ENCODE data around the gene PIAS3.
"Not testable (repeated sequence)": the region's sequence is repeated elsewhere in the genome, so short reads cannot be mapped to it uniquely, and the experiment has no call there.

The PIAS3 gene

GRCh38 chr1:145874646-145875045 is 15.8 kb upstream of the PIAS3 start:
- no peak for DNase-seq (ENCODE audit: low read depth)

- DNase-seq (ENCODE audit: low read depth): peak; percentile 61
These were observed 13.4 kb upstream of the PIAS3 start for GRCh38 chr1:145871994-145872924.

GRCh38 chr1:145868232-145868631 is 9.4 kb upstream of the PIAS3 start:
- DNase-seq (ENCODE audit: low read depth): no peak

GRCh38 chr1:145863282-145864018 is 4.6 kb upstream of the PIAS3 start:
- no peak for DNase-seq (ENCODE audit: low read depth)

DNA sequence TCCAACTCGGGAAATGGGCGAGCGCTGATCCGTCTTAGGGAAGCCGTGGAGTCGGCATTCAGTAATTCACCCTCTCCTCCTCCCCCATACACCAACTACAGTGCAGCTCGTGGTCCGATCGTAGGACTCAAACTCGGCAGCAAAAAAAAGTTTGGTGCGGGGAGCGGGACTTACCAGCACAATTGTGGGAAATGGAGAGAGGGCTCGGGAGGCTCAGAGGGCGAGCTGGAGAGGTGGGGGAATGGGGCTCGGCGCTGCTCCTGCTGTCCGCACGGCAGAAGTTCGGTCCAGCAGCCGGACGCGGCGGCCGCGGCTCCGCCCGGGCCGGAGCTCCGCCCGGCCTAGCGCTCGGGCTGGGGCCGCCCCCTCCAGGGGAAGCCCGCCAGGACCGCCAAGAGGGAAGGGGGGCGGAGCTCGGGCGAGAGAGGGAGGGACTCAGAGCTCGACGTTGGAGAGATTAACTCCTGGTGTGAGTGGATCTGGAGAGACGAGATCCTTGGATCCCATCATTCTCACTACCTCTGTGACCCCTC is 676 bp upstream of the PIAS3 start:
- peak; percentile 91 for DNase-seq (ENCODE audit: low read depth)

GRCh38 chr1:145858238-145858900 is 512 bp downstream of the PIAS3 start:
- DNase-seq (ENCODE audit: low read depth): peak; percentile 55

- no peak for DNase-seq (ENCODE audit: low read depth)
These were observed 1.7 kb downstream of the PIAS3 start for GRCh38 chr1:145857170-145857569.

DNA sequence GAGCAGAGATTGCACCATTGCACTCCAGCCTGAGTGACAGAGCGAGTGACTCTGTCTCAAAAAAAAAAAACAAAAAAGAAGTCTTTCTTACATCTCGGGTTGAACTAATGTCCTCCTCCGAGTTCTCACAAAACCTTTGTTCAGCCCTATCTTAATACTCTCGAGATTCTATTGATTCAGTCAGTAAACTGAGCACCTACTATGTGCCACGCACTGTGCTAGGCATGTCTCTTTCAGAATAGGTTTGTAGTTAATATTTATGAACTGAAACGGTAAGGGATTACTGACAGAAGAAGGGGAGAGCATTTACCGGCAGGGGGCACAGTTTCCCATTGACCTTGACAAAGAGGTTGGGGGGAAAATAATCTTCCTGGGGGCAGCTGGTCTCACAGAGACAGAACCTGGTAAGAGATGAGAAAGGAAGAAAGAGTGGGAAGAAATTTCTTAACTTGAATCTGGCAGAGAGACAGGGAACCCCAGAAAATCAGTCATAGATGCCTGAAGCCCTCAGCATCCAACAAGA is 3.4 kb downstream of the PIAS3 start:
- DNase-seq (ENCODE audit: low read depth): no peak

DNA sequence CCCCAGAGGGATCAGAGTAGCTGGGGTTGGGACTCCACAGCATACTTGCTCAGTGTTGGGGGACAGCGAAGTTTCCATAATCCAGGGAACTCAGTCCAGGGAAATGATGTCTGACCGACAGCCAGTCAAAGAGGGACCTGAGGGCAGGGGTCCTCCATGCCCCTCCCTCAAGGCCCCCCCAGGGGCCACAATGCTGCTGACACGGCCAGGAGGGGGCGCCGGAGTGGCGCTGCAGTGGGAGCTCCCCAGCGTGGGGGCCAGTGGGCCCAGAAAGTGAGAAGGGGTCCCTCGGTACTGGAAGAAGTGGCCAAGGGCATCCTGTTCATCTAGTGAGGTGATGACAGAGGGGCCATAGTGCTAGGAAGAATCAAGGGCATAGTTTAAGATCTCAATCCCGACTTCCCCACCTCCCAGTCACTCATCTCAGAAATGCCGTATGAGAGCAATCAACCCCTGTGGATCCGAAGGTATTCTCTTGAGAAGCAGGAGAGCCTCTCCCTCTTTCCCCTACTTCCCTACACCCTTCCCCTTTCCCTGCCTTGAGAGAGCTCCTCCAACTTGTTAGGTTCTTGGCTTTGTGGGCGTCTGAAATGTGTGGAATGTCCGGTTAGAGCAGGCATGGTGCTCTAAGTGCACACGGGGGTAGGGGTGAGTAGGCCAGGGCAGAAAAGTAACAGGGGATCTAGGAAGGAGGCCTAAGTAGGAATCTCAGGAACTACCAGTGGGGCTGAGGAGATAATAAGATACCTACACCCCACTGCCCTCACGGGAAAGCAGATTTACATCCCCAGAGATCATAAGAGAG is 9.3 kb downstream of the PIAS3 start:
- DNase-seq (ENCODE audit: low read depth): peak; percentile 87

GRCh38 chr1:145847827-145848226 is 11.1 kb downstream of the PIAS3 start:
- DNase-seq (ENCODE audit: low read depth): no peak

- DNase-seq (ENCODE audit: low read depth): peak; percentile 44
These were observed 12.7 kb downstream of the PIAS3 start for GRCh38 chr1:145846201-145846612.

- peak; percentile 80 for DNase-seq (ENCODE audit: low read depth)
These were observed 13.2 kb downstream of the PIAS3 start, which contains the start of gene NUDT17 for GRCh38 chr1:145845514-145846161. TSS of gene NUDT17 (plus strand) at chr1:145845630. CDS start at chr1:145845641, 11 bp downstream.

DNA sequence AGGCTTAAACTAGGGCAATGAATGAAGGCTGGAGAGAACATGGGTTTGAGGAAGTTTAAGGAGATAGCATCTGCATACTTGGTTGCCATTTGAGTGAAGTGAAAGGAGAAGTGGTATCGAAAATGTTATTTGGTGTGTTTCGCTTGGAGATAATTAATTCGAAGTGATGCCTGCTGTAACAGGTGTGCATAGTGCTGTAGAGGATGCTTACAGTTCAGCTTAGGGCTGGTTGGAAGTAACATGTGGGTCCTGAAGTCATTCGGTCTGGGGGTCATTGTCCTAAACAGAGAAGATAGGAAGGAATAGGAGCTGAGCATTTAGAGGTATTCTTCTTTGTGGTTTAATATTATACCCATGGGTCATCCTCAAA is 13.8 kb downstream of the PIAS3 start:
- DNase-seq (ENCODE audit: low read depth): no peak

DNA sequence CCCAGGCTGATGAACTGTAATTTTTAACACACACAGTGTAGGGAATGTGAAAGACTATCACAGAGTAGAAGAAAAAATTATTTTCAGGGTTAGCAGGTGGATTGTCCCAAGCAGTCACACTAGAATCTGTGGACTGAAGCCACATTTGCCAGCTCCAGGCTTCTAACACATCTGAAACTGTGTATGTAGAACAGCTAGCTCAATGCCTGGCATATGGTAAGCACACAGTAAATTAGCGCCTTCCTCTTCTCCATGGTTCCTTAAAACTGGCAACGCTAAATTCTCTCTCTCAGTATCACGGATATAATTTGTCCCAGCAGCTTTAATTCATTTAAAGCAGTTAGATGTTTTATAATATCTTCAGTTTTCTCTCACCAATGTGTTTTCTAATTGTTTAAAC is 15.8 kb downstream of the PIAS3 start:
- no peak for DNase-seq (ENCODE audit: low read depth)

GRCh38 chr1:145837656-145838055 is 21.2 kb downstream of the PIAS3 start:
- DNase-seq (ENCODE audit: low read depth): no peak

DNA sequence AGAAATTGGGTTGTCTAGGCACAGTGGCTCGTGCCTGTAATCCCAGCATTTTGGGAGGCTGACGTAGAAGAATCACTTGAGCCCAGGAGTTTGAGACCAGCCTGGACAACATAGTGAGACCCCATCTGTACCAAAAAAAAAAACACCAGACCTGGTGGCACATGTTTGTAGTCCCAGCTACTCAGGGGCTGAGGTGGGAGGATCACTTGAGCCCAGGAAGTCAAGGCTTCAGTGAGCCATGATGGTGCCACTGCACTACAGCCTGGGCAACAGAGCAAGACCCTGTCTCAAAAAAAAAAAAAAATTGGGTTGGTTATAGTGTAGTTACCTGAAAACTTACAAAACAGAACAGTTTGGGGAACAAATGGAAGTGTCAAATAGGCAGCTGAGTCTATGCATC is 28.1 kb downstream of the PIAS3 start:
- not testable (repeated sequence) for DNase-seq (ENCODE audit: low read depth)

- no peak for DNase-seq (ENCODE audit: low read depth)
These were observed 30.4 kb downstream of the PIAS3 start for GRCh38 chr1:145828367-145829026.

DNA sequence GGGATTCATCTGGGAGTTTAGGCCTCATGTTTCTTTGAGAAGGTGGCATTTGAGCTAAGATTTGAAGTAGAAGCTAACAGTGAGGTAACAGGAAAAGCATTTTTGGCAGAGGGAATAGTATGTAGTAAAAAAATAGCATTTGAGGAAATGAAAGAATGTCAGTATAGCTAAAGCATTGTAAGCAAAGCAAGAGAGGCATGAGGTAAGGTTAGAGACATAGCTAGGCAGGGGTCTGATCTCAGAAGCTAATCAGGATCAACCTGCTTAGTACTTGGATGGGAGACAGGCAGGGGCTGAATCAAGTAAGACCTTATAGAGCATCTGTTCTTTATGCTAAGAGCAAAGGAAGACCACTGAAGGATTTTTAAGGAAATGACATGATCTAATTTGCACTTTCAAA is 30.9 kb downstream of the PIAS3 start:
- DNase-seq (ENCODE audit: low read depth): peak; percentile 27

DNA sequence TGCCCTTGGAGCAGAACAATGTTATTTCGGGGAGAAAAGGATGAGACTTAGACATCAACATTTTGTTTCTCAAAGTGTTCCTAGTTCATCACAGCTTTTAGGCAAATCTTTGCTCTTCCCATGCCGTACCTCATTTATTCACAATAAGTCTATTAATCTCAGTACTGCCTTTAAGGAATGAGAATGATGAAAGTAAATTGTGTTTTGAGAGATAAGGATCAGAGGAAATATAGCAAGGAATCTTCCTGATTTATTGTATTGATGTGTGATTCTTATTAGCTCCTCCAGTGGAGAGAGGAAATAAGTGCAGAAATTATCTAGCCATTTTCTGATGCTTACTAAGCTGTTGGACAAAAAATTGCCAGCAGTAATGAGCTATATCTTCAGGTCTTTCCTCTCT is 32.9 kb downstream of the PIAS3 start:
- DNase-seq (ENCODE audit: low read depth): no peak

DNA sequence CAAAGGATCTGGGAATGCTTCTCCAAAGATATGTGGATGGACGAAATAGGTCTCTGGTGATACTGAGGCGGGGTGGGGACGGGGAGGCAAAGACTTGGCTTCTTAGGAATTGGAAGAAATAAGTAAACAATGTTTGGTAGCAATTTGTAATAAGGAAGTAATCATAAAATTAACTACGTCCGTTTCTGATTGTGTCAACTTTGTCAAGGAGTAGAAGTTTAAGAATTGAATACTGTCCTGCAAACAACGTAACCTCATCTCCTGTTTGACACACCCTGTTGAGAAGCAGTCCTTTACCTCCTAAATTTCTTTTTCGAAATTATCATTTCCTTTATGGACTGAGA is 34.4 kb downstream of the PIAS3 start:
- DNase-seq (ENCODE audit: low read depth): no peak

Measured in EH (cell line).